SK-N-MC (cell line): ENCODE measurements around the gene LMO1.

Experiments used
- EZH2 ChIP-seq: fragments of 200-600 bp; sonication (generic); IDR thresholded peaks from one replicate; pipeline ENCODE4 v1.6.1; 2017; ENCODE audit warnings: antibody characterized with exemption
- POLR2AphosphoS5 ChIP-seq: IDR thresholded peaks from 2 replicates; pipeline ENCODE4 v1.6.1; 2012; ENCODE audit warnings: mild to moderate bottlenecking, low read depth, low read length, borderline replicate concordance

- TF ChIP-seq POLR2AphosphoS5 (no peak), EZH2 (no peak)
Measured at GRCh38 chr11:8205566-8205965, 58.1 kb downstream of the LMO1 start.
